ENCODE results near the gene ZER1.
A peak's percentile ranks its signal among the peaks of the same experiment; 100 is the strongest.

ZER1 gene

DNA sequence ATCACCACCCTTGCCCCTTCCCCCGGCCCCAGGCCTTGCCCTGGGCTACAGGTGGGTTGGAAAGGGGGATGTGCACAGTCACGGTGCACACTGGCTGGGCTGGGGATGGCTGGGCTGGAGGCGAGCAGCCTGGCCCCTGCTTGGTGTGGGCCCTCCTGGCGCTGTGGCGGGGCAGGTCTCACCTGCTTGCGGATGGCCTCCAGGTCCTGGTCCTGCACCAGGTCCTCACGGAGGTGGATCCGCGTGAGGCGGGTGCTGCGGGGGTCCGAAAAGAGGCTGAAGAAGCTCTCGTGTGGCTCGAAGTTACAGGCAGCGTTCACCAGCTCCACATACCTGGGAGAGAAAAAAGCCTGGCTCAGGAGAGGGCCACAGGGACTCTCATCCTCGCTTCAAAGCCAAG lies 18.1 kb downstream of the ZER1 start:
- intact Hi-C loops (cut with DNase I) = no loop called here
- no peak for DNase-seq

DNA sequence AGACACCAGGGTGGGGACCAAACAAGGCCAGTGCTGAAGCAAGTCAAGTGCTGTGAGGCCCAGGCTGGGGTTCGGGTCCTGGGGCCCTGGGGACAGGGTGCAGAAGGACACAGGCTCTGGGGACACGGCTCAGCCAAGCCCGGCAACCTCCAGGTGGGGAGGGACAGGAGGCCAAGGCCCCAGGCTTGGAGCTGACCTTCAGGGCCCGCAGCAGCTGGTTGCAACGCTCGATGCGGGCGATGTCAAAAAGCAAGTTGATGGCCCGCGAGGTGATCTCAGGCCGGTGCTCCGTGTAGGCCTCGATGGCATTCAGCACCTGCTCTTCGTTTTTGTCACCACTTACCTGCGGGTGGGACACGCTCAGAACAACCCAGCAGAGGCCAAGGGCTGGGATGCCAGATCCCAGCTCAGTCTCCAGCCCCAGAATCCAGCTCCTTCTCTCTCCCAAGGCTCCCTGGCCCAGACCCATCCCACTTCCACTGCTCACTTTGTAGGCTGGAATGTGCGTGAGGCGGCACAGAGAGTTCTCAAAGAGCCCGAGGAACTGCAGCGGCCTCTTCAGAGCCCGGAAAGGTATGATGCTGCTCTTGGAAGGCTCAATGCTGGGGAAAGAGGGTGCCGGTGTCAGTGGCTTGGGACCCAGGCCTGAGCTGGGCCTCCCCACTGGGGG lies 20.7 kb downstream of the ZER1 start:
- intact Hi-C loops (cut with DNase I) = no loop called here
- DNase-seq = no peak

DNA sequence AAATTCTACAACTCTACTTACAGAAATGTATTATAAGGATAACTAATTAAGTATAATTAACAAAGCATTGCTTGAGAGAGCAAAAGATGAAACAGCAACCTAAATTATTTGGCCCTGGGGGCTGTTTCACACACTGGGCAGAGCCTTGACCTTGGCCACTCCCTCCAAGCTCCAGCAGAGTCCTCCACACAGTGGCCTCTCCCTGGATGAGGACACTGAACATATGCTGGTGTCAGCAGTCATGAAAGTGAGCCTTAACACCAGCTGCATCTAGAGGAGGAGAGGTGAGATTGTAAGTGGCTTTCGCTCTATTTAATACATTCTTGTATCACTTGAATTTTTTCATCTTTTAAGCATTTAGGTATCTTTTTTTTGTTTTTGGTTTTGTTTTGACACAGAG lies 24.5 kb downstream of the ZER1 start:
- intact Hi-C loops (cut with DNase I) = no loop called here
- DNase-seq = no peak

DNA sequence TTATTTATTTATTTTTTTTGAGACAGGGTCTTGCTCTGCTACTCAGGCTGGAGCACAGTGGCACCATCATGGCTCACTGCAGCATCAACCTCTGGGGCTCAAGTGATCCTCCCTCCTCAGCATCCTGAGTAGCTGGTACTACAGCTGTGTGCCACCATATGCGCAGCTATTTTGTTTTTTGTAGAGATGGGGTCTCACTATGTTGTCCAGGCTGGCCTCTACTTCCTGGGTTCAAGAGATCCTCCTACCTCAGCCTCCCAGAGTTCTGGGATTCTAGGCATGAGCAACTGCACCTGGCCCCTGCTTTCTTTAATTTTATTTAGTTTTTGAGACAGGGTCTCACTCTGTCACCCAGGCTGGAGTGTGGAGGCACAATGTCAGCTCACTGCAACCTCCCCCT lies 28.3 kb downstream of the ZER1 start:
- intact Hi-C loops (cut with DNase I) = no loop called here
- no peak for DNase-seq

DNA sequence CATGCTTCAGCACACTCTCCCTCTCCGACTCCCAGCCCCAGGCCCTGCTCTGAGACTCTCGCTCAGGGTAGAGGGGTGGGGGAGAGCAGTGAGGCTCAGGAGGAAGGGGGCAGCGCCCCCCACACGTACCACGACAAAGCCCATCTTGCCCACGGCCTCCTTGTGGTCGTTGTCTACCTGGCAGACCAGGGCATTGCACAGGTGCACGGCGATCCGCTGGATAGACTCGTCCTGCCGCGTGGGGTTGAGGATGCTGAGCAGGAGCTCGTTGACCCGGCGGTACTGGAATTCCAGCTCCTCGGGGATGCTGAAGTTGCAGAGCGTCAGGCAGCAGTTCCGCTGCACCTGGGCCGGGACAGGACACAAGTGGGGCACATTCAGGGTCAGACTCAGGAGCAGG lies 29.3 kb downstream of the ZER1 start:
- intact Hi-C loops (cut with DNase I) = no loop called here
- no peak for DNase-seq

DNA sequence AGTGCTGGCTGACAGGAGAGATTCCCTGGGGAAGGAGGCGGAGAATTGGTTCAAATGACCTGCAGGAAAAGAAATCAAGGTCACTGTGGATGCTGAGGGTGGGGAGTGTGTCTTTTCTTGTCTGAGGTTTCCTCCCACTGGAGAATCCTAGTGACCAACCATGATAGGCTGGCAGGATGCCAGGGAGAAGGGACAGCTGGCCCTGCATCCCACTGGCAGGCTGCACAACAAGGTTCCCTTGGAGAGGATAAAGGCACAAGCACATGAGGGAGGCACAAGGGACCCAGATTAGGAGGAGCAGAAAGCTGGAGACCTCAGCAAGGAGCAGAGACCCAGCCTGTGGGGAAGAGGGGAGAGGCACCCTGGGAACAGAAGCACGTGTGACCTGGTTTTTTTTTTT lies 36.4 kb downstream of the ZER1 start:
- DNase-seq = peak in 38 of 42 donors; percentile 23 to 86 (median 64)
- intact Hi-C loops (cut with DNase I) = no loop called here

DNA sequence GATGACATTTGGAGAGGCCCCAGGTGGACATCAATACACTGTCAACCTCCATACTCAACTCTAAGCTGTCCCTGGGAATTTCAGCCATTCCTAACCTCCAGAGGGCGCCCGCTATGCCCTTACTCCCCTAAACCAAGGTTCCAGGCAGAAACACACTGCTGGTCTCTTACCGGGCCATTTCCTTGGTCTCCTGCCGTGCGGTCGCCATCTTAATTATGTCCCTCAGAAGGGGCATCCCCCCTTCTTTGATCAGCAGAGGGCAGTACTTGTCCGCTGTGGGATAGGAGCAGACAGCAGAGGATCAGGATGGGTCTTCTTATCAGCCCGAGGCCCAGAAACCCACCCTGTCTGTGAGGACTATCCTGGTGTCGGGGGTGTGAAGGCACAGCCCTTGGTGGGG lies 38.5 kb downstream of the ZER1 start:
- DNase-seq = peak; percentile 39 to 90 (median 70)
- intact Hi-C loops (cut with DNase I) = no loop called here

DNA sequence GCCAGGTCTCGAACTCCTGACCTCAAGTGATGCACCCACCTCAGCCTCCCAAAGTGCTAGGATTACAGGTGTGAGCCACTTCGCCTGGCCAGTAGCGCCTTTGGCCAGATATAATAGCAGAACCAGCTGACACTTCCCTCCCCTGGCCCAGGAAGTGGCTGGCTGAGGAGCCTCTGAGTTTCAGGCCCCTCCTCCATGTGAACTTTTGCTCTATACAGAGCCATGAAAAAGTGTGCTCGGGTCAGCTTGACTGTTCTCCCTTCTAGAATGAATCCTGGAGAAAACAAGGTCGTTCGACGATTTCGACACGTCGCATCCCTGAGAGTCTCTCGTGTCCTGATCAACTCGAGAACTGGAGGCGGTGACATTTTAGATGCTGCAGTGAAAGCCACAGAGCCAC lies 39.2 kb downstream of the ZER1 start:
- intact Hi-C loops (cut with DNase I) = no loop called here
- no peak for DNase-seq

DNA sequence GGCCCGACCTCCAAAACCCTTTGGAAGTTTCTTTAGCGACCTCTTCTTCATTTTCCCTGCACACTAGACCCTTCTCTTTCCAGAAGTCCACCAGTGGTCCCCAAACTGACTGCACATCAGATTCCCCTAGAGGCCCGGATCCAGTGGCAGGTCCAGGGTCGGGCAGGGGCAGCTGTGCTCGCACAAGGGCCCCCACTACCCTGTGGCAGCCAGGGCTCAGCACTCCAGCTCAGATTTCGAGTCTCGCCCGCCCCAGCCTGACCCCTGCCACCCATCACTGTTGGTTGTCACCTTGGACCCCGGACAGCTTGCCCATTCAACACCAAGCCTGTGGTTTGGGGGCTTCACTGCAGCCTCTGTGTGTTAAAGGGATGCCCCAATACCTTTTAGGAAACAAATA lies 40.0 kb downstream of the ZER1 start:
- no peak for DNase-seq
- intact Hi-C loops (cut with DNase I) = no loop called here

DNA sequence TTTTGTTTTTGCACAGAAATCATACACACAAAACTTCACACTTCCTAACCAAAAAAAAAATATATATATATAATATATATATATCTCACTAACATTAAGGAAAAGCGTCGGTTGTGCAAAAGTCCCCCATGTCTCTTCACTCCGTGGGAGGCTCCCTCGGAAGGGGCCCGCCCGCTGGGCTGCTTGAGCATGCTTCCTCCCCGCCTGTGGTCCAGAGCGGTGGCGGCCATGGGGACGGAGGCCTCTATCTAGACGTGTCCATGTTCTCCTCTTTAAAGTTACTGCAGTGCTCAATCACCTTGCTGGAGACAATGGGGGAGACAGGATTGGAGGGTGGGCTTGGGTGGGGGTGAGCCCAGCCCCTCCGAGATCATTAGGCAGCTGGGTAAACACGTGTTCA lies 40.6 kb downstream of the ZER1 start:
- DNase-seq = no peak
- intact Hi-C loops (cut with DNase I) = no loop called here

DNA sequence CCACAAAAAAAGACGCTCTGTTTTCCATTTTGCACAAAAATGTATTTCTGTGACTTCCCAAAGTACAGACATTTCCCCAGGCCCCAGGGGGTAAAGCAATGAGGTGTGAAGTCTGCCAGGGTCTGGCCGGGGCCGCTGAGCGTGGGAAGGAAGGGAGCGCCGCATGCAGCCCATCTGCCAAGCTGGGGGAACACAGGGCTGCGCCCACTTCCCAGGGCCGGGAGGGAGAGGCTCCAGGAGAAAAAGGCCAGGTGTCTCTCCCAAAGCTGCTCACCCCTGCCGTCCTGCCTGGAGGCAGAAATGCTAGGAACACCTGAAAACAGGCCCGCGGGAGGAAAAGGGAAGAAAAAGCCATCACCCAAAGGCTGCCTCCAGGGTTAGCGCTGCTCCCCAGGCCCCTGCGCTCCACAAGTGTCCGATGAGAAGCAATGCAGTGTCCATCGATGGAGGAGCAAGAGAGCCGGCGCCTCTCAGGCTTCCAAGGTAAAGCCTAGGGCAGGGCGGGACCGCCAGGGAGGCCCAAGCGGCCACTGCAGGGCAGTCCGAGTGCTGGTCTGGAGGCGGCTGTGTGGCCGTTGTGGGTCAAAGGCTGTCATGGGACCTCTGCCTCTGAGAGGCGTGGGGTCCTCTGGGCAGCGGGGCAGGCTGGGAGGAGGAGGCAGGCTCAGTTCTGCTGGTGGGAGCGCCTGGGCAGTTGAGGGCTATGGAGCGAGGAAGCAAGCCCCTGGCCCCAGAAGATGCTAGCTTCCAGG lies 41.8 kb downstream of the ZER1 start:
- intact Hi-C loops (cut with DNase I) = no loop called here
- DNase-seq = no peak

DNA sequence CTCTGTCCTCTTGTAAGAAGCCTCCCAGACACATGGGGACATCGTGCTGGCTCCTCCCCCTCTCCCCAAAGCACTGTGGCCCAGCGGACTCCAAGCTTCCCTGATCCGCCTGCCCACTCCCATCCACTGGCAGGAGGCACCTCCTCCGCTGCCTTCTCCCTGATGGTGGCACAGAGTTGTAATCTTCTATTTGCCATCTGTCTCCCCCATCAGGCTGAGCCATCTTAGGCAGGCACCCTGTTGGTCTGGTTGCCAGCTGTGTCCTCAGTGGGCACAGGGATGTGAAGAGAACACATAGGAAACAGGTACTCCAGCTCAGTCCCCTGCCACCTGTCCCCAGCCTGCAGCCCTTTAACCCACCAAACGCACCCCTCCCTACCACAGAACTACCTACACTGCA lies 42.4 kb downstream of the ZER1 start:
- intact Hi-C loops (cut with DNase I) = no loop called here
- DNase-seq = no peak

DNA sequence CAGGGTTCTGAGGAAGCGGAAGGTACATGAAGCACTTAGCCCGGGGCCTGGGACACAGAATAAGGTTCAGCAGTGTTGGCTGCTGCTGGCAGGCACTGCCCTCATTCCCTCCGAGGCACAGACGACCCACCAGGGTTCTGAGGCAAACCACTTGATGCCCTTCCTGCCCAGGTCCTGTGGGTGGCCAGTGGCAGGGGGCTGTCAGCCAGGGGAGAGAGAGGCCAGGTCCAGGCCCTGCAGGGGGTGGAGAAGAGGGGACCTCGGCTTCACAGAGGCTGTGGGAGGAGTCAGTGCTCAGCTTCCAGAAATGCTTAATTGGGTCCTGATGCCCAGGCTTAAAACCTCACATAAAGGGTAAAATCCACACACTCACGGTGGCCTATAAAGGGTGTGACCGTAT lies 43.4 kb downstream of the ZER1 start:
- intact Hi-C loops (cut with DNase I) = no loop called here
- no peak for DNase-seq

DNA sequence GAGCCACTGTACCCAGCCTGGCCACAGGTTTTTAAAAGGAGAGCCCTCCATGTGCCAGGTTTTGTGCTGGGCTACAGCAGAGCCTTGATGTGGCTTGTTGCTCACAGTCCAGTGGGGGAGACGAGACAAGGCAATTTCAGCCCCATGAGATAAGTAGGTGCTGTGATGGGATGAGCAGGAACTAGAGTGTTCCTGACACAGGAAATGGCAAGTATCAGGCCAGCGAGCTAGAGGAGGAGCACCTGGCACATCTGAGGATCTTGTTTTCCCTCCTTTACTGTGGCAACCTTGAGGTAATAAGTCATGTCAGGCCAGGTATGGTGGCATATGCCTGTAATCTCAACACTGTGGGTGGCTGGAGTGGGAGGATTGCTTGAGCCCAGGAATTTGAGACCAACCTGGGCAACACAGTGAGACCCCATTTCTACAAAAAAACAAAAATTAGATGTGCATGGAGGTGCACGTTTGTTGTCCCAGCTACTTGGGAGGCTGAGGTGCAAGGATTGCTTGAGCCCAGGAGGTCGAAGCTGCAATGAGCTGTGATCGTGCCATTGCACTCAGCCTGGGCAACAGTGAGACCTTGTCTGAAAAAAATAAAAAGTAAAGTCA lies 44.0 kb downstream of the ZER1 start:
- intact Hi-C loops (cut with DNase I) = no loop called here
- no peak for DNase-seq

DNA sequence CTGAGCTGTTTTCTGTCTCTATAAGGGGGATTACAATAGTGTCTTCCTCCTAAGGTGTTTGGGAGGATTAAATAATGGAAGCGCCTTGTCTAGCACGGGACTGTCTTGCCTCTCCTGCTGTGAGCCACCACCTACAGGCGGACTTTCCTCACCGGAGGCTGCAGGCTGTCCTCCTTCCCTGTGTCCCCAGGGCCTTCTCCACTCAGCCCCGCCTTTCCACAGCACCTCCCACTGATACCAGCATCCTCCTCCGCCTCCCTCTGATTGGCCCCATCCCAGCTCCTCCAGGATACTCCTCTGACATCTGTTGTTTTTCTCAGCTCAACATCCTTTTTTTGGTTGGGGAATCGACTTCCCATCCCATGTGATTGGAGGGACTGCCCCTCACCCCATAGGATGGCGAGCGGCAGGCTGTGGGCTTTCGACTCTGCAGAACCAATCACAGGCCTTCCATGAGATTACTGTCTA lies 46.9 kb downstream of the ZER1 start:
- peak; percentile 63 to 95 (median 82) for DNase-seq
- intact Hi-C loops (cut with DNase I) = no loop called here

DNA sequence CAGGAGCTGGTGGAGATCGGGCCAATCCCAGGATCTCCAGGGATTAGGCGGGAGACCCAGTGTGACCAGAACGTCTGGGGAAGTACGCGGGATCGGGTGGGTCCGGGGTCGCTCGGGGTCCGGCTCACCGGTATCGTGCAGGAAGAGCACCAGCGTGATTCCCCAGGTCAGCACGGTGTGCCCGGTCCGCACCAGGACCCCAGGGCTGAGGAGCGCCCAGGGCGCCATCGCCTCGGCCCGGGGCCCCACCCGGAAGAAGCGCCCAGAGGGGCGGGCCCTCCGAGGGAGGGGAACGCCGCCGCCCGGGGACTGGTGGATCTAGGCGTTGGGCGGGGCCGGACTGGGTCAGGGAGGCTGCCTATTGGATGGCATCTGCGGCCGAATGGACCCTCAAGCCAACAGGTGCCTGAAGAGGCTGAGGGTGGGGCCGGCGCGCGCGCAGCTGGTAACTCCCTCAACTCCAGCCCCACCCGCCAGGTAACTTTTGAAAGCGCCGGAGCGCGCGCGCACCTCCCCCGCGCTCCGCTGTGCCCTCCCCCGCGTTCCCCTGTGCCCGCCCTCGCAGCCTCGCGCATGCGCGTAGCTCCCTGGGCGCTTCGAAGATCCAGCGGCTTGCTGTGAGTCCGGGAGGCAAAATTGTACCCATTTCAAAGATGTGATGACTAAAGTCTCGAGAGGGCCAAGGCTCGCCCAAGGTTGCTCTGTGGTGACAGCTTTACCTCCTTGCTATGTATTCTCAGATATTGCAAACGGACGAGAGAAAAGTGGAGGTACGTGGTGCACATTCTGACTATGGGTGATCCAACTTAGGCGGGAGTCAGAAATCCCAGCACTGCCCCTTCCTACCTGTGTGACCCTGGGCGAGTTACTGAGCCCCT lies 47.6 kb downstream of the ZER1 start, which contains the start of gene ZDHHC12:
ZDHHC12 (minus strand) TSS at position 262 of the 878 bp plus-strand sequence; CDS start at position 228, 34 bp downstream.
- intact Hi-C loops (cut with DNase I) = no loop called here

DNA sequence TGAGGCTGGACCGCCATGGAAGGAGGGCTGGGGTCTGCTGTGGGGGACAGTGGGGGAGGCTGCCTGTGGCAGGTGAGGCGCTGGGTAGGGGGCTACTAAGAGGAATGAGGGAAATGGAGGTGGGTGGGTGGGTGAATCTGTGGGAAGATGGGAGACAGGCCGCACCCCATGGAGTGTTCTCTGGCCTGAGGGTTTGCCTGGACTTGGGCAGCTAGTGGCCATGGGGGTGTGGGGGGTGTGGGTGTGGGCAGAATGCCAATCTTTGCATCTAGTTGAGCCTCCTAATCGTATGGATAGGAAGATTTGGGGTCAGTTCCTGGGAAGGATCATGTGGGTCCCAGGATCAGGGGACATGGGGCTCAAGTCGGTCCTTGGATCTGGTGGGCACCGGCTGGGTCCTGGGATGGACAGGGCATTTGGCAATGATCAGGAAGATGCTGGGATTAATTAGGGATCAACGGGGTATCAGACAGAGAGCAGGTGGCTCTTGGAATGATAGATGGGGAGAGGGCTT lies 48.3 kb downstream of the ZER1 start:
- peak in 2 of 42 donors; percentile 18 to 47 for DNase-seq
- intact Hi-C loops (cut with DNase I) = no loop called here

More for the DNA sequence above, 47.6 kb downstream of the ZER1 start, which contains the start of gene ZDHHC12:
- DNase-seq = peak; percentile 85 to 98 (median 95)

DNA sequence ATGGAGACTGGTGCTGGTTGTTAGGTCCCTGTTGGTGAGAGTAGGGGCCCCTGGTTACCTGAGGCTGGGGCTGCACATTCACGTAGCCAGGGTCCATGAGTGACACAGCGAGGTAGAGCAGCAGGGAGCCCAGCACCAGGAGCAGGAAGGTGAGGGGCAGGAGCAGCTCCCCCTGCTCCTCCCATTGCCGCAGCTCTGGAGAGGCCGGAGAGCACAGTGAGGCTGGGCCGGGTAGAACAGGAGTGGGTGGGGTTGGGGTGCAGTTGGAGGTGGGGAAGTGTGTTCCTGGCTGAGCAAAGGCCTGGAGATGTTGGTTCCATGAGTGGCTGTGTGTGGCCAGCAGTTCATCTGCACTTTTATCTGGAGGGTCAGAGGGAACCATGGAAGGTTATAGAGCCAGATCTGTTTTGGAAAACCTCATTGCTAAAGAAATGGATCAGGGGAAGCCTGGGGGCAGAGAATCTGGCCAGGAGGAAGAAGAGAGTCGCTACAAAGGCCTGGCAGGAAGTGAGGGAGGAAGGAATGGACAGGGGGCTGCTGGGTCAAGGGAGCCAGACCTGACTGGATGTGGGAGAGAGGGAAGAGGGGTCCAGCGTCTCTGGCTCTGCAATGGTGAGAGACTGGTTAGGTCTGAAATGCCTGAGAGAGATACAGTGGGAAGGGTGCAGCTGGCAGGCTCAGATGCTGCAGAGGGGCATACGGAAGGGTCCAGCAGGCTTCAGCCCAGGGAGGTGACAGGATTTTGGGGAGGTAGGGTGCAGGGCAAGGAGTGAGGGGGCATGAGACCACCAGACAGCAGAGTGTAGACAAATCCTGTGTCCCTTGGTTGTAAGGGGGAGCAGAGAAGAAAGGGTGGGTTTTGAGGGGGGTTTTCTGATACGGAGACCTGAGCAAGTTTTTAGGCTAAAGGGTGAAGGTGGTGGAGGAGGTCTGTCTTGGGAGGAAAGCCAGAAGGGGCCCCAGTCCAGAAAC lies 49.1 kb downstream of the ZER1 start:
- intact Hi-C loops (cut with DNase I) = no loop called here

More for the DNA sequence above, 49.1 kb downstream of the ZER1 start:
- no peak for DNase-seq

Data from head of caudate nucleus (tissue), 42 donors.